Keratinocyte (primary cell): Measurements from ENCODE around the gene TNNC2. TPM values are rescaled to one million over a fixed set of nuclear protein-coding genes. Genes with fewer than 3 reads are reported as not detected.

Source experiments
- DNase-seq: peaks from one replicate; pipeline ENCODE4 v3.0.0-alpha.2; 2011; ENCODE audit warnings: low read depth, missing footprints, low spot score
- FAIRE-seq: peaks from 2 replicates; lab custom pipeline; 2011; peaks lifted over from hg19 to GRCh38; lab: Jason Lieb, UNC
- H2AFZ ChIP-seq: 2 replicates; pipeline ENCODE4 v1.6.0; 2012; ENCODE audit warnings: low read length, control low read depth, inconsistent platforms; ENCODE audit not compliant: control insufficient read depth
- H3K27ac ChIP-seq: 2 replicates; pipeline ENCODE4 v1.5.1; 2011; ENCODE audit warnings: low read length; ENCODE audit not compliant: control insufficient read depth, insufficient read depth
- H3K27me3 ChIP-seq: 3 replicates; pipeline ENCODE4 v1.6.0; 2011; ENCODE audit warnings: low read length; ENCODE audit not compliant: control insufficient read depth, insufficient read depth; ENCODE audit errors: extremely low read depth
- H3K36me3 ChIP-seq, 2 experiments: 2 replicates in 1 of 2; 3 replicates in 1 of 2; pipeline ENCODE4 v1.5.1; 2011; ENCODE audit warnings: low read length in 2 of 2, mild to moderate bottlenecking in 1 of 2; ENCODE audit not compliant: control insufficient read depth in 2 of 2, insufficient read depth in 2 of 2; ENCODE audit errors: extremely low read depth in 1 of 2
- H3K4me1 ChIP-seq: 3 replicates; pipeline ENCODE4 v1.5.1; 2011; ENCODE audit warnings: low read length; ENCODE audit not compliant: control insufficient read depth, insufficient read depth; ENCODE audit errors: extremely low read depth
- H3K4me2 ChIP-seq: 3 replicates; pipeline ENCODE4 v1.6.0; 2011; ENCODE audit warnings: low read depth, low read length; ENCODE audit not compliant: control insufficient read depth, insufficient read depth; ENCODE audit errors: extremely low read depth
- H3K4me3 ChIP-seq, 3 experiments: fragments of 200-600 bp in 1 of 3; sonication (generic) in 1 of 3; 2 replicates in 2 of 3; 3 replicates in 1 of 3; pipeline ENCODE4 v1.5.1; 2011 to 2016; ENCODE audit warnings: low read length in 3 of 3, mild to moderate bottlenecking in 3 of 3, control low read depth in 2 of 3, inconsistent platforms in 1 of 3, low read depth in 1 of 3, mixed read lengths in 1 of 3, mixed run types in 1 of 3, moderate library complexity in 1 of 3; ENCODE audit not compliant: control insufficient read depth in 2 of 3, insufficient read depth in 2 of 3; ENCODE audit errors: extremely low read depth in 1 of 3
- H3K79me2 ChIP-seq: 2 replicates; pipeline ENCODE4 v1.6.0; 2012; ENCODE audit warnings: low read length; ENCODE audit not compliant: control insufficient read depth, insufficient read depth
- H3K9ac ChIP-seq: 3 replicates; pipeline ENCODE4 v1.6.0; 2011; ENCODE audit warnings: low read length; ENCODE audit not compliant: control insufficient read depth, insufficient read depth; ENCODE audit errors: extremely low read depth
- H3K9me1 ChIP-seq: 3 replicates; pipeline ENCODE4 v1.6.0; 2011; ENCODE audit warnings: low read length; ENCODE audit not compliant: control insufficient read depth, insufficient read depth; ENCODE audit errors: extremely low read depth
- H3K9me3 ChIP-seq: 2 replicates; pipeline ENCODE4 v1.5.1; 2012; ENCODE audit warnings: low read depth, low read length; ENCODE audit not compliant: control insufficient read depth
- H4K20me1 ChIP-seq: 3 replicates; pipeline ENCODE4 v1.6.0; 2011; ENCODE audit warnings: low read length; ENCODE audit not compliant: control insufficient read depth, insufficient read depth; ENCODE audit errors: extremely low read depth
- CTCF ChIP-seq, 3 experiments: IDR thresholded peaks in 1 of 3; conservative IDR thresholded peaks in 1 of 3; optimal IDR thresholded peaks in 1 of 3; 2 replicates in 2 of 3; 3 replicates in 1 of 3; pipeline versions ENCODE3 to v1.5.1; 2011; ENCODE audit warnings: low read length in 3 of 3, mild to moderate bottlenecking in 3 of 3, moderate library complexity in 2 of 3, control low read depth in 1 of 3, inconsistent platforms in 1 of 3; ENCODE audit not compliant: insufficient read depth in 2 of 3; ENCODE audit errors: extremely low read depth in 1 of 3
- EZH2 ChIP-seq: IDR thresholded peaks from one replicate; pipeline ENCODE4 v1.6.1; 2012; ENCODE audit warnings: inconsistent platforms, mild to moderate bottlenecking, low read length, moderate library complexity
- dilution Hi-C: fragments of 300-500 bp; cut with MboI; formaldehyde crosslinking; loops from one replicate; pipeline ENCODE4 v1.7.0; 2020; ENCODE audit warnings: low sequenced_read_pairs; ENCODE audit not compliant: extremely low pct_ligation_motif_present
- polyA plus RNA-seq, 5 experiments: library from polyadenylated mRNA; depleted of rRNA in 3 of 5; stranded (reverse) in 3 of 5; stranded (forward) in 1 of 5; unstranded in 1 of 5; fragments of >200 nt; gene quantifications; 1 replicate in 1 of 5; 2 replicates in 3 of 5; 3 replicates in 1 of 5; pipeline versions ENCODE4 v1.2.1 to v1.2.3, GENCODE V29; 2011 to 2012; ENCODE audit warnings: missing spikeins in 2 of 5, low read depth in 1 of 5, low replicate concordance in 1 of 5

The TNNC2 gene
- polyA plus RNA-seq, 1 donor (not counting 4 experiments of a cell fraction or from before 2014, with no cell fraction given) = 0.16 TPM

DNA sequence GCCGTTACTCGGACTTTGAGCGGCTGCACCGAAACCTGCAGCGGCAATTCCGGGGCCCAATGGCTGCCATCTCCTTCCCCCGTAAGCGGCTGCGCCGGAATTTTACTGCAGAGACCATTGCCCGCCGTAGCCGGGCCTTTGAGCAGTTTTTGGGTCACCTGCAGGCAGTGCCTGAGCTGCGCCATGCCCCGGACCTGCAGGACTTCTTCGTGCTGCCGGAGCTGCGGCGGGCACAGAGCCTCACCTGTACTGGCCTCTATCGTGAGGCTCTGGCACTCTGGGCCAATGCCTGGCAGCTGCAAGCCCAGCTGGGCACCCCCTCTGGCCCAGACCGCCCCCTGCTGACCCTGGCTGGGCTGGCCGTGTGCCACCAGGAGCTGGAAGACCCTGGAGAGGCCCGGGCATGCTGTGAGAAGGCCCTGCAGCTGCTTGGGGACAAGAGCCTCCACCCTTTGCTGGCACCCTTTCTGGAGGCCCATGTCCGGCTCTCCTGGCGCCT lies 13.6 kb upstream of the TNNC2 start:
- no peak for TF ChIP-seq CTCF (optimal IDR thresholded peaks at IDR 0.05 in 1 of 3, IDR thresholded peaks at IDR 0.05 in 1 of 3, conservative IDR thresholded peaks at IDR 0.05 in 1 of 3; ENCODE audit: extremely low read depth in 1 of 3, insufficient read depth in 2 of 3, low read length in 3 of 3)
- TF ChIP-seq EZH2 = no peak
- no peaks in the 10 kb centered on the region for H3K27me3 ChIP-seq
- H4K20me1 ChIP-seq = no peaks in the 10 kb centered on the region
- dilution Hi-C loops = no loop called here
- no peaks in the 10 kb centered on the region for H3K9me3 ChIP-seq
- H2AFZ ChIP-seq = no peak overlapping the region
- no peak for FAIRE-seq
- H3K36me3 ChIP-seq = peaks cover 17 to 20% of the 10 kb centered on the region in 2 experiments
- no peak overlapping the region for H3K9ac ChIP-seq
- H3K4me1 ChIP-seq = peaks cover 2% of the 10 kb centered on the region
- no peaks in the 10 kb centered on the region for H3K79me2 ChIP-seq
- no peak overlapping the region for H3K4me2 ChIP-seq
- no peak overlapping the region for H3K27ac ChIP-seq
- no peak for DNase-seq
- H3K4me3 ChIP-seq = no peak overlapping the region
- H3K9me1 ChIP-seq = no peaks in the 10 kb centered on the region

- H3K36me3 ChIP-seq = peaks cover 3% of the 10 kb centered on the region in 2 experiments
- no peaks in the 10 kb centered on the region for H4K20me1 ChIP-seq
- no peaks in the 10 kb centered on the region for H3K9me3 ChIP-seq
- H3K9ac ChIP-seq = no peak overlapping the region
- H3K4me1 ChIP-seq = peaks cover 24% of the 10 kb centered on the region
- DNase-seq (no peak), FAIRE-seq (no peak)
- no peak overlapping the region for H3K4me2 ChIP-seq
- dilution Hi-C loops = no loop called here
- H3K79me2 ChIP-seq = no peaks in the 10 kb centered on the region
- no peak for TF ChIP-seq EZH2
- TF ChIP-seq CTCF (optimal IDR thresholded peaks at IDR 0.05 in 1 of 3, IDR thresholded peaks at IDR 0.05 in 1 of 3, conservative IDR thresholded peaks at IDR 0.05 in 1 of 3; ENCODE audit: extremely low read depth in 1 of 3, insufficient read depth in 2 of 3, low read length in 3 of 3) = no peak
- peaks cover 2% of the 10 kb centered on the region for H3K9me1 ChIP-seq
- no peak overlapping the region for H3K27ac ChIP-seq
- H3K27me3 ChIP-seq = no peaks in the 10 kb centered on the region
- no peak overlapping the region for H3K4me3 ChIP-seq
- H2AFZ ChIP-seq = no peak overlapping the region
Measured at GRCh38 chr20:45836841-45837240, 9.7 kb upstream of the TNNC2 start.
